ENCODE data around the gene CCDC93. TPM values are rescaled to one million over a fixed set of nuclear protein-coding genes. Genes with fewer than 3 reads are reported as not detected.

The CCDC93 gene
- polyA plus RNA-seq, 1 donor from 2014 or later: 98.4 TPM

- H3K9ac ChIP-seq (ENCODE audit: low read length): no peak overlapping the region
- no peaks in the 10 kb centered on the region for H3F3A ChIP-seq (ENCODE audit: insufficient read depth, low read length, poor library complexity, severe bottlenecking)
- no peaks in the 10 kb centered on the region for H3K9me2 ChIP-seq (ENCODE audit: insufficient read depth, low read length)
- no peaks in the 10 kb centered on the region for H3K27me3 ChIP-seq (ENCODE audit: insufficient read depth, low read depth, low read length)
- H3K4me2 ChIP-seq (ENCODE audit: low read length): no peak overlapping the region
- no peak overlapping the region for H3K4me3 ChIP-seq (ENCODE audit: low read length)
- no peak for TF ChIP-seq EP300 (conservative IDR thresholded peaks at IDR 0.05; ENCODE audit: poor library complexity, severe bottlenecking)
- TF ChIP-seq, protein P1, sequence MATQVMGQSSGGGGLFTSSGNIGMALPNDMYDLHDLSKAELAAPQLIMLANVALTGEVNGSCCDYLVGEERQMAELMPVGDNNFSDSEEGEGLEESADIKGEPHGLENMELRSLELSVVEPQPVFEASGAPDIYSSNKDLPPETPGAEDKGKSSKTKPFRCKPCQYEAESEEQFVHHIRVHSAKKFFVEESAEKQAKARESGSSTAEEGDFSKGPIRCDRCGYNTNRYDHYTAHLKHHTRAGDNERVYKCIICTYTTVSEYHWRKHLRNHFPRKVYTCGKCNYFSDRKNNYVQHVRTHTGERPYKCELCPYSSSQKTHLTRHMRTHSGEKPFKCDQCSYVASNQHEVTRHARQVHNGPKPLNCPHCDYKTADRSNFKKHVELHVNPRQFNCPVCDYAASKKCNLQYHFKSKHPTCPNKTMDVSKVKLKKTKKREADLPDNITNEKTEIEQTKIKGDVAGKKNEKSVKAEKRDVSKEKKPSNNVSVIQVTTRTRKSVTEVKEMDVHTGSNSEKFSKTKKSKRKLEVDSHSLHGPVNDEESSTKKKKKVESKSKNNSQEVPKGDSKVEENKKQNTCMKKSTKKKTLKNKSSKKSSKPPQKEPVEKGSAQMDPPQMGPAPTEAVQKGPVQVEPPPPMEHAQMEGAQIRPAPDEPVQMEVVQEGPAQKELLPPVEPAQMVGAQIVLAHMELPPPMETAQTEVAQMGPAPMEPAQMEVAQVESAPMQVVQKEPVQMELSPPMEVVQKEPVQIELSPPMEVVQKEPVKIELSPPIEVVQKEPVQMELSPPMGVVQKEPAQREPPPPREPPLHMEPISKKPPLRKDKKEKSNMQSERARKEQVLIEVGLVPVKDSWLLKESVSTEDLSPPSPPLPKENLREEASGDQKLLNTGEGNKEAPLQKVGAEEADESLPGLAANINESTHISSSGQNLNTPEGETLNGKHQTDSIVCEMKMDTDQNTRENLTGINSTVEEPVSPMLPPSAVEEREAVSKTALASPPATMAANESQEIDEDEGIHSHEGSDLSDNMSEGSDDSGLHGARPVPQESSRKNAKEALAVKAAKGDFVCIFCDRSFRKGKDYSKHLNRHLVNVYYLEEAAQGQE (IDR thresholded peaks at IDR 0.05; ENCODE audit: borderline replicate concordance): no peak
- TF ChIP-seq CTCF (IDR thresholded peaks at IDR 0.05; ENCODE audit: poor library complexity, severe bottlenecking): no peak
- TF ChIP-seq SMC3 (conservative IDR thresholded peaks at IDR 0.05; ENCODE audit: poor library complexity): no peak
- TF ChIP-seq RAD21 (conservative IDR thresholded peaks at IDR 0.05): no peak
- no peak for TF ChIP-seq POLR2AphosphoS5 (IDR thresholded peaks at IDR 0.05)
- no peak for TF ChIP-seq TAF1 (IDR thresholded peaks at IDR 0.05; ENCODE audit: low read depth)
- no peak for TF ChIP-seq EZH2 (IDR thresholded peaks at IDR 0.05; ENCODE audit: borderline replicate concordance, insufficient read depth, low read length, poor library complexity, severe bottlenecking)
- no peak for TF ChIP-seq MXI1 (conservative IDR thresholded peaks at IDR 0.05; ENCODE audit: poor library complexity, severe bottlenecking)
- H4K20me1 ChIP-seq (ENCODE audit: insufficient read depth): no peaks in the 10 kb centered on the region
- H3K9me3 ChIP-seq (ENCODE audit: low read length): no peaks in the 10 kb centered on the region
- H2AFZ ChIP-seq (ENCODE audit: low read depth, low read length): no peak overlapping the region
- no peak overlapping the region for H3K27ac ChIP-seq (ENCODE audit: low read length)
- H3K79me2 ChIP-seq (replicated peaks; ENCODE audit: insufficient read depth, low read length): no peaks in the 10 kb centered on the region
- H3K36me3 ChIP-seq (ENCODE audit: insufficient read depth, low read length): no peaks in the 10 kb centered on the region
Observed at GRCh38 chr2:117997872-117998454, 15.9 kb downstream of the CCDC93 start.

GRCh38 chr2:117996525-117996924 lies 17.3 kb downstream of the CCDC93 start:
- H3K4me3 ChIP-seq (ENCODE audit: low read length): no peak overlapping the region
- H3K9me3 ChIP-seq (ENCODE audit: low read length): no peaks in the 10 kb centered on the region
- H3K4me2 ChIP-seq (ENCODE audit: low read length): no peak overlapping the region
- H3K27ac ChIP-seq (ENCODE audit: low read length): no peak overlapping the region
- H2AFZ ChIP-seq (ENCODE audit: low read depth, low read length): no peak overlapping the region
- H3K9ac ChIP-seq (ENCODE audit: low read length): no peak overlapping the region
- H3K79me2 ChIP-seq (replicated peaks; ENCODE audit: insufficient read depth, low read length): no peaks in the 10 kb centered on the region
- H3K9me2 ChIP-seq (ENCODE audit: insufficient read depth, low read length): no peaks in the 10 kb centered on the region
- TF ChIP-seq, protein P1 (IDR thresholded peaks at IDR 0.05; ENCODE audit: borderline replicate concordance): no peak
- TF ChIP-seq CTCF (IDR thresholded peaks at IDR 0.05; ENCODE audit: poor library complexity, severe bottlenecking): no peak
- TF ChIP-seq EP300 (conservative IDR thresholded peaks at IDR 0.05; ENCODE audit: poor library complexity, severe bottlenecking): no peak
- no peak for TF ChIP-seq EZH2 (IDR thresholded peaks at IDR 0.05; ENCODE audit: borderline replicate concordance, insufficient read depth, low read length, poor library complexity, severe bottlenecking)
- no peaks in the 10 kb centered on the region for H3K36me3 ChIP-seq (ENCODE audit: insufficient read depth, low read length)
- H4K20me1 ChIP-seq (ENCODE audit: insufficient read depth): no peaks in the 10 kb centered on the region
- H3K27me3 ChIP-seq (ENCODE audit: insufficient read depth, low read depth, low read length): no peaks in the 10 kb centered on the region
- H3F3A ChIP-seq (ENCODE audit: insufficient read depth, low read length, poor library complexity, severe bottlenecking): no peaks in the 10 kb centered on the region

Measured in neural cell (in vitro differentiated cells).